ENCODE data around the gene IGLL1.

DNA sequence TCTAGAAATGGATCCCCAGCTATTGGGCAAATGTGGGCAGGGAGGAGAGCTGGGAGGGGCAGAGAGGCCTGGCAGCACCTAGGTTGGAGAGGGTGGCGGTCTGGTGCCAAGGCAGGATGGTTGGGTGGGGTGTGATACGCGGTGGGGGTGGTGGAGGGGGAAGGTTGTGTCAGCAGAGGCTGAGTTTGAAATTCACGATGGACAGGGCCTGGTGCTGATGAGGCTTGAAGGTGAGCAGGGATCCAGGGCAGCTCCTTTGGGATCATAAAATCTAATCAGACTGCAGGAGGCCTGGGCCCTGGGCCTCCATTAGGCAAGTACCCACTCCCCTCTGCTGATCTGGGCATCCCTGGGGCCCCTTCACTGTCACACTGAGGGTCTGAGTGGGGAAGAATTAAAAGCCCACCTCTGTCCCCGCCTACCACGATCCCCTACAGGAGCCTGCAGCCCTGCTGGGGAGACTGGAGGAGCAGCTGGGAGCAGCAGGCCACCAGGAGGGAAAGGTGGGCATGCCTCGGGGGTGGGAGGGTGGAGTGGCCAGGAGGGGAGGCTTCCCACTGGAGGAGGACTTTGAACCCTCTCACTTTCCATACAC lies 24.0 kb downstream of the IGLL1 start:
- no peak for TF ChIP-seq CTCF (IDR thresholded peaks at IDR 0.05)
- TF ChIP-seq EP300 (IDR thresholded peaks at IDR 0.05; ENCODE audit: borderline replicate concordance in 1 of 2, low read depth in 1 of 2, low read length in 1 of 2): no peak
- TF ChIP-seq, protein P1, sequence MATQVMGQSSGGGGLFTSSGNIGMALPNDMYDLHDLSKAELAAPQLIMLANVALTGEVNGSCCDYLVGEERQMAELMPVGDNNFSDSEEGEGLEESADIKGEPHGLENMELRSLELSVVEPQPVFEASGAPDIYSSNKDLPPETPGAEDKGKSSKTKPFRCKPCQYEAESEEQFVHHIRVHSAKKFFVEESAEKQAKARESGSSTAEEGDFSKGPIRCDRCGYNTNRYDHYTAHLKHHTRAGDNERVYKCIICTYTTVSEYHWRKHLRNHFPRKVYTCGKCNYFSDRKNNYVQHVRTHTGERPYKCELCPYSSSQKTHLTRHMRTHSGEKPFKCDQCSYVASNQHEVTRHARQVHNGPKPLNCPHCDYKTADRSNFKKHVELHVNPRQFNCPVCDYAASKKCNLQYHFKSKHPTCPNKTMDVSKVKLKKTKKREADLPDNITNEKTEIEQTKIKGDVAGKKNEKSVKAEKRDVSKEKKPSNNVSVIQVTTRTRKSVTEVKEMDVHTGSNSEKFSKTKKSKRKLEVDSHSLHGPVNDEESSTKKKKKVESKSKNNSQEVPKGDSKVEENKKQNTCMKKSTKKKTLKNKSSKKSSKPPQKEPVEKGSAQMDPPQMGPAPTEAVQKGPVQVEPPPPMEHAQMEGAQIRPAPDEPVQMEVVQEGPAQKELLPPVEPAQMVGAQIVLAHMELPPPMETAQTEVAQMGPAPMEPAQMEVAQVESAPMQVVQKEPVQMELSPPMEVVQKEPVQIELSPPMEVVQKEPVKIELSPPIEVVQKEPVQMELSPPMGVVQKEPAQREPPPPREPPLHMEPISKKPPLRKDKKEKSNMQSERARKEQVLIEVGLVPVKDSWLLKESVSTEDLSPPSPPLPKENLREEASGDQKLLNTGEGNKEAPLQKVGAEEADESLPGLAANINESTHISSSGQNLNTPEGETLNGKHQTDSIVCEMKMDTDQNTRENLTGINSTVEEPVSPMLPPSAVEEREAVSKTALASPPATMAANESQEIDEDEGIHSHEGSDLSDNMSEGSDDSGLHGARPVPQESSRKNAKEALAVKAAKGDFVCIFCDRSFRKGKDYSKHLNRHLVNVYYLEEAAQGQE (IDR thresholded peaks at IDR 0.05; ENCODE audit: low read depth, low read length): no peak
- TF ChIP-seq PBX3 (IDR thresholded peaks at IDR 0.05): no peak
- TF ChIP-seq EZH2phosphoT487 (IDR thresholded peaks at IDR 0.05; ENCODE audit: borderline replicate concordance, low read depth): no peak
- TF ChIP-seq MAX (IDR thresholded peaks at IDR 0.05; ENCODE audit: low read depth): no peak
- no peak for TF ChIP-seq TAF1 (IDR thresholded peaks at IDR 0.05; ENCODE audit: borderline replicate concordance, low read depth, low read length)
- TF ChIP-seq YY1 (IDR thresholded peaks at IDR 0.05; ENCODE audit: low read depth): no peak
- no peak for TF ChIP-seq ELF1 (IDR thresholded peaks at IDR 0.05)
- TF ChIP-seq NRF1 (IDR thresholded peaks at IDR 0.05; ENCODE audit: low read depth, low read length): no peak

Measured in SK-N-SH (cell line).